ENCODE measurements around the gene VCPKMT. TPM values are rescaled to one million over a fixed set of nuclear protein-coding genes. Genes with fewer than 3 reads are reported as not detected.
"Not testable (repeated sequence)": the region's sequence is repeated elsewhere in the genome, so short reads cannot be mapped to it uniquely, and the experiment has no call there.

The VCPKMT gene
- total RNA-seq, 1 donor from 2014 or later = 5.3 TPM

DNA sequence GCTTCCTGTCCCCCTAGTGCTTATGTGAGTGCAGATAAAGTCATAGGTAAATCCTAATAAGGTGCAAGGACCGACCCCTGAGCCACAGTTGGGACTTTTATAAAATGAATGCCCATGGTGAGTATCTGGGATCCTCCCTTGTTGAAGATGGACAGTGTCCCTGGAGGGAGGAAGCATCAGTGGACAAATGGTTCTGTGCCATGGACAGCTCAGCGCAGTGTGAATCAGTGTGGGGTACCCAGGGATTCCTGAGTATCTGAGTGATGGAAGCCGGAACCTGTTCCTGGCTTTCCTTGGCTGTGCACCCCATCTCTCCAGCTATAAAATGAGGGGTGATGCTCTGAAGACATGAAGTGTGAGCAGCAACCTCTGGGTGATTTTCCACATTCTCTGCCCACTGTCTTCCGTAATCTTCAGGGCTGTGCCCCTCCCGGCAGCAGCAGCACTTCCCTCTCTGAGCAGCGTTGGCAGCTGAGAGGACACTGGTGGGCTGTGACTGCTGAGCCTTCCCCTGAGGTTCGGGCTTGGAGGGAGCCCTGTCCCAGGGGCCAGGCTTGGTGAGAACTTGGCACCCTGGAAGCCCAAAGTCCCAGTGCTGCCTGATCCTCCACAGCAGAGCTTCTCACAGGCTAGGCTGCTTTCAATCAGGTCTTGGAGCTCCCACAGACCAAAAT is 25.0 kb downstream of the VCPKMT start:
- no peak for DNase-seq

DNA sequence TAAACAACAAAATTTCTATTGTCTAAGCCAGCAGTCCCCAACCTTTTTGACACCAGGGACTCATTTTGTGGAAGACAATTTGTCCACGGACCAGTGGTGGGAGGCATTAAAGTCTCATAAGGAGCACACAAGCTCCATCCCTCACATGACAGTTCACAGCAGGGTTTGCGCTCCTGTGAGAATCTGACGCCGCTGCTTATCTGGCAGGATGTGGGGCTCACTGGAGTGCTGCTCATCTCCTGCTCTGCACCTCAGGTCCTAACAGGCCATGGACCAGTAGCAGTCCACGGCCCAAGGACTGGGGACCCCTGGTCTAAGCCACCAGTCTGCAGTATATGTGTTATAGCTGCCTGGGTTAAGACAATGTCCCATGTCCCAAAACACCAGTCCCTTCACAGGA is 27.2 kb downstream of the VCPKMT start:
- no peak for DNase-seq

DNA sequence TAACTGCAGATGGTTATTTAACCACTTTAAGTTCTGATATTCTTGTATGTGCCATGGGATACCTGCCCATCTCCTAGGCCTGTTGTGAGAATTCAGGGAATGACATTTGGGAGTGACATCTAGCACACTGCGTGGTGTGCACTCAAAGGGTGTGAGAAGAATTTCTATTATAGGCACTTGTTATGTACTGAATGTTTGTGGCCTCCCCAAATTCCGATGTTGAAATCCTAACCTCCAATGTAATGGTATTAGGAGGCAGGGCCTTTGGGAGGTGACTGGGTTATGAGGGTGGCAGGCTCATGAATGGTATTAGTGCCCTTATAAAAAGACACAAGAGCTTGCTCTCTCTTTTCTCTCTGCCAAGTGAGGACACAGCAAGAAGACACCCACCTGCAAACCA is 27.6 kb downstream of the VCPKMT start:
- no peak for DNase-seq

GRCh38 chr14:50088117-50088515 is 28.3 kb downstream of the VCPKMT start:
- DNase-seq = no peak

DNA sequence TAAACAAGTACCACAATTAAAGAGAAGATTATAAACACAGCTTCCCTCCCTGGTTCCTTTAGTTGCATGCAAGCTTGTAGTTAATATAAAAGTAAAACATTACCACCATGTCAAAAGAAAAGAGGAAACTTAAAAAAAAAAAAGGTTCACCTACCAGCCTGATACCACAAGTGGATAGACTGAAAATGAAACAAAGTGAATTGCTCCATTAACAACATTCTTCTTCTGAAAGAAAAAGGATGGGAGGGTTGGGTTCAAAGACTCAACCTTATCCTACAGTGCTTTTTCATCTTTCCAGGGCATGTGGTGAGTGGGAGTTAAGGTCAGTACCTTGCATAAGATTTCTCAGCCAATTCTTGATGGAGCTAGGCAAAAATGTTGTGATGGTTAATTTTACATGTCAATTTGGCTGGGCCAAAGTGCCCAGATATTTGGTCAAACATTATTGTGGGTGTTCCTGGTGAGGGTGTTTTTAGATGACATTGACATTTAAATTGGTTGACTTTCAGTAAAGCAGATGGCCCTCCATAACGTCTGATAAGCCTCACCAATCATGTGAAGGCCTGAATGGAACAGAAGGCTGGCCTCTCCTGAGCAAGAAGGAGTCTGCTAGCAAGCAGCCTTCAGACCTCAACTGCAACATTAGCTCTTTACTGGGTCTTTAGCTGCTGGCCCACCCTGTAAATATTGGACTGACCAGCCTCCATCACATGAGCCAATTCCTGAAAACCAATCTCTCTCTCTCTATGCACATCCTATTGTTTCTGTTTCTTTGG is 28.8 kb downstream of the VCPKMT start:
- DNase-seq = no peak

- no peak for DNase-seq
Measured at GRCh38 chr14:50086321-50086711, 30.1 kb downstream of the VCPKMT start.

DNA sequence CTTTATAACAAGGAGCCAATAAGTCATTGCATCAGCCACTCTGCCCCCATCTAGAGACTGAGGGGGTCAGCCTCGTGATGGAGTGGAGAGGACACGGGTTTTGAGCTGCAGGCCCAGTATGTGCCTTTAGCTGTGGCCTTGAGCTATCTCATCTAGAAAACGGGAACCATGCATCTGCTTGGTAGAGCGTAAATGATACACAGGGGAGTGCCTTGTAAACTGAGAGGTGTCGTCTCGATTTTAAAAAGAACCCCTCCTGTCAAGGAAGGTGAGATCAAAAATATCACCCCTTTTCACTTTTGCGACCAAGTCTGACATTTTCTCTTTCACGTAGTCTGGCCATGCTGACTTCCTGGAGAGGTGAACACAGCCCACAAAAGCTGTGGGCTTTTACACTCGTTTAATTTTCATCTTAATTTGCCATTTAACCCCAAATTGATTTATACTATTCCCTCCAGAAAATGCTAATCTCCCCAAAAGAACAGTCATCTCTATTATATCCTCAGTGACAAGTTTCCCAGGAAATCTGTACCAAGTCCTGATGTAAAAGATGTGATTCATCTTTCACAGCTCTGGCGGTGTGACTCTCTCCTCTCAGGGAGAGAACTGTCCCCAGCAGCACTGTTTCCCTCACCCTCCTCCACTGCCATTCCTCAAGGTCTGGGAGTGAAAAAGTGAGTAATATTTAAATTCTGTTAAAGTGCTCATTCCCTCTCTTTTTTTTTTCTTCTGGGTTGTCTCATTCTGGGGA is 30.6 kb downstream of the VCPKMT start:
- DNase-seq = no peak

DNA sequence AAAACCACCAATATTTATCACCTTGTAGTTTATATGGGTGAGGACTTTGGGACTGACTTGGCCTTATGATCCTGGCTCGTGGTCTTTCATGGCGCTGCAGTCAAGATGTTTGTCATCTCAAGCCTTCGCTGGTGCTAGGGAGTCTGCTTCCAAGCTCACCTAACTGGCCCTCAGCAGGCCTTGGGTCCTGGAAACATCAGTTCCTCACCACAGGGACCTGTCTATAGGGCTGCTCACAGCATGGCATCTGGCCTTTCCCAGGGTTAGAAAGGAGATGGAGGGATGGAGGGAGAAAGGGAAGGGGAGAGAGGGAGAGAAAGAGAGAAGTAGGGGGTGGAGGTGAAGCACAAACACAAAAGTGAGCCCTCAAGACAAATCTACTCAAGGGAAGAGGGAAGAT is 31.7 kb downstream of the VCPKMT start:
- DNase-seq = no peak

GRCh38 chr14:50083467-50084337 is 32.7 kb downstream of the VCPKMT start:
- DNase-seq = no peak

DNA sequence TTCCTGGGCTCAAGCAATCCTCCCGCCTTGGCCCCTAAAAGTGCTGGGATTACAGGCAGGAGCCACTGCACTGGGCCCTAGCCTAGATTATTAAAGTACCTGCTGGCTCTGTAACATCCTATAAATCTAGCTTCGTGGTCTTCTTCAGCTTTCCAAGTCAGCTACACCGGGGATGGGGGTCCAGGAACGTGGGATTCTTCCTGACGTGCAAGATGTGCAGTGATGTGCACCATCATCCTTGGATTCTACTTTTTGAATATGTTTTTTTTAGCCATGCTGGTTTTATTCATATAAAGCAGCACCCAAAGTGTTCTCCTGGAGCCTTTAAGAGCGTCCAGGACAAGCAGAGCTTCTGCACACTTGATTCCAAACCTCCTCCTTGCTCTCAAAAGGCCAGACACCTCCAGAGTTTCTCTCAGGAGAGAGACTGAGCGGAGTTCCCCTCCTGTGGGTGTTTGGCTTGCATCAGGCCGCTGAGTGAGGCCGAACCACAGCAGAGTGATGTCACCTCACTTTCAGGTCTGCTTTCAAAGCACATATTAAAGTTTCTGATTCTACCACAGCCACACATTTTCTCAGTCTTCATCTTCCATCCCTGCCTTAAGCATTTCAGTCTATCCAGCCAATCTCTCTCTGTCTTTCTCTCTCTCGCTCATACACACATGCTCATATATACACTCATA is 33.4 kb downstream of the VCPKMT start:
- no peak for DNase-seq

DNA sequence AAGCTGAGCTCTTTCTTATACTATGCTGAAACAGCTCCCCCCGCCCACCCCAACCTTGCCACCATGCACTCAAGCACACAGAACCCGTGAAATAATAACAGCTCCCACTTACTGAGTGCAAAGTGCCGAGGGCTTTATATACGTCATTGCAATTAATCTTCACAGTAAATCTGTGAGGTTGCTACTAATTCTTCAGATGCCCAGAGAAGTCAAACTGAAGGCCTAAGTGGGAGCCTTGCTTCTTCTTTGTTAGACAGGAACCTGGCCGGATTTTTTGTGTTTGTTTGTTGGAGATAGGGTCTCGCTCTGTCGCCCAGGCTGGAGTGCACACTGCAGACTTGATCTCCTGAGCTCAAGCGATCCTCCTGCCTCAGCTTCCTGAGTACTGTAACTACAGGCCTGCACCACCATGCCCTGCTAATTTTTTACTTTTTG is 34.0 kb downstream of the VCPKMT start:
- no peak for DNase-seq

GRCh38 chr14:50079103-50079502 is 37.3 kb downstream of the VCPKMT start:
- DNase-seq = not testable (repeated sequence)

- not testable (repeated sequence) for DNase-seq
Measured at GRCh38 chr14:50073663-50074062, 42.7 kb downstream of the VCPKMT start.

- no peak for DNase-seq
Measured at GRCh38 chr14:50072395-50072794, 44.0 kb downstream of the VCPKMT start.

- no peak for DNase-seq
Measured at GRCh38 chr14:50070840-50071548, 45.4 kb downstream of the VCPKMT start.

DNA sequence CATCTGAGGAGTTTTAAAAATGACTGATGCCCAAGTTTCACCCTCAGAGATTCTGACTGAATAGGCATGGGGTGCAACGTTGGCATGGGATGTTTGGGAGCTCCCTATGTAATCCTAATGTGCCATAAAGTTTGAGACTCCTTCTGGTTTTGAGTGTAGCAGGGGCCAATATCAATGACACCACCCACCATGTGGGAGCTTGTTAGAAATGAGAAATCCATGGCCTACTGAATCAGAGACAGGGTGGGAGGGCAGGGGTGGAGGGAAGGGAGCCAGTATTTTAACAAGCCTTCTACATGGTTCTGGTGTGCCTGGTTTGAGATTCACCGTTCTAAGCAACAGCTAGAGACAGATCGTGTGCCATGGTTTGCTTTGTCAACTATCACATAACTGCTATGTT is 46.1 kb downstream of the VCPKMT start:
- no peak for DNase-seq

GRCh38 chr14:50069325-50069724 is 47.0 kb downstream of the VCPKMT start:
- DNase-seq = no peak

DNA sequence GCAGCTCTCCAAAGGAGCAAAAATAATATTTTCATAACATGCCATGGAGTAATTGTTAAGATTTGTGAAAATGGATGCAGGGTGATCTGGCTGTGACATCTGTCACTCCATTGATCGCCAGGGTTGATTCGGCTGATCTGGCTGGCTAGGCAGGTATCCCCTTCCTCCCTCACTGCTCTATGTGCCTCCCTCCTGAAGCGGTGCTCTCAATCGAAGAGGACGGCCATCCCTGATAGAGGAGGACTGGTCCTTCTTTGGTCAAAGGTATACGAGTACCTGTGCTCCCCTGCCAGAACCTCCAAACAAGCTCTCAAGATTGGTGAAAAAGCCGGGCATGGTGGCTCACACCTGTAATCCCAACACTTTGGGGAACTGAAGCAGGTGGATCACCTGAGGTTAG is 47.9 kb downstream of the VCPKMT start:
- DNase-seq = no peak

DNA sequence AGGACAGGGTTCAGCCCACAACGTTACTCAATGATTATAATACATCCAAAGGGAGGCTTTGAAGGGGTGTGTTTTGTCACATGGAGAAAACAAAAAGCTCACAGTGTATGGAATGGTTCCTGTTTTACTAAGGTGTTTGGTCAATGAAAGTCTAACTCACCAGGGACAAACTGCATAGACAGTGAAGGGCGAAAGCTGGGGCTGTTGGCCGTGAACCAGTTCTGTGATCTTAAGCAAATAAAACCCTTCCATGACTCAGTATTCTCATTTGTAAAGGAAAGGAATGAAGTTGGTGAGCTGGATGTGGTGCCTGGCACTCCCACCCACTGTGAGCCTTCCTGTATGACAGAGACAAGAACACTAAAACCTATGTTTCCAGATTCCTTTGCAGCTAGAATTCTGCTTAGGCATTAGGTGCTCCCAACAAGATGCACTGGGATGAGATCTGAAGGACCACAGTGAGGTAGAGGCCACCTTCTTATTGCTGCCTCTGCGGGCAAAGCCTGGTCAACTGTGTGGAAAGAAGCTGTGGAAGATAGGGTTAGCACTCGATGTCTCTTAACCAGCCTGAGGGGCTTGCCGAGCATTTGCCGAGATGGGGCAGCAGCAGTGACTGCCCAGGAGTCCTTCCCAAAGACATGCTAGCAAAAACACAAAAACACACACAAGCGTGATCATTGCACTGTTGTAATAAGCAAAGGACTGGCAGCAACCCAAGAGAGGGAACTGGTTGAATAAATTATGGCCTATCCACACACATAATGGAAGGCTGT is 48.5 kb downstream of the VCPKMT start:
- DNase-seq = peak; percentile 45

DNA sequence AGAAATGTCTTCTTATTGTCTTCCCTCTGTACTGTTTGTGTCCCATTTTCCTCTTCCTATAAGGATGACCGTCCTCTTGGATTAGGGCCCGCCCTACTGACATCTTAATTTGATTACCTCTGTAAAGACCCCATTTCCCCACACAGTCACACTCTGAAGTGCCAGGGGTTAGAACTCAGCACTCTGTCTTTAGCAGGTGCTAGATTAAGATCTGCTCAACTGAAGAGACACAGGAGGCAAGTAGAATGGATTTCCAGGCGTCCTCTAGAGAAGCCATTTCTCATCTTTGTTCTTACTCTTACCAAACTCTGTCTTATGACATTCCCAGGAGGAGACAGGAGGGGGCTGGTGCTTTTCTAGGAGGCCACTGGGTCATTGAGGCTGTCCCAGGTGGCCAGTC is 50.8 kb downstream of the VCPKMT start:
- no peak for DNase-seq

DNA sequence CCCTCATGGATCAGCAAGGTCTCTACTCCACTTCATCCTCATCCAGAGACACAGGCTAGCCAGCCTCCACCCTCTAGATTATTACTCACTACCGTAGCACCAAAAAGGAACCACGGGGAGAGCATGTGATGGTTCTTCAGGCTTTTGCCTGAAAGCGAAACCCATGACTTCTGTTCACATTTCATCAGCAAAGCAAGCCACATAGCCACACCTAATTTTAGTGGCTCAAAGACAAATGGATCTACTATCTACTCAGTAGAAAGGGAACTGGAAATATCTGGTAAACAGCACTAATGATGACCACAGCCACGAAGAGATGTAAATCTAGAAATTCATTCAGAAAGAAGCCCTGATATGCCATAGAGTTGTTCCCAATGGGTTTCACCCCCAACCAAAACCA is 51.4 kb downstream of the VCPKMT start:
- DNase-seq = no peak
